ENCODE results near the gene CCDC158. TPM values are rescaled to one million over a fixed set of nuclear protein-coding genes. Genes with fewer than 3 reads are reported as not detected.

Gene CCDC158
- total RNA-seq, 1 donor from 2014 or later, result not detected

- TF ChIP-seq, protein P1, sequence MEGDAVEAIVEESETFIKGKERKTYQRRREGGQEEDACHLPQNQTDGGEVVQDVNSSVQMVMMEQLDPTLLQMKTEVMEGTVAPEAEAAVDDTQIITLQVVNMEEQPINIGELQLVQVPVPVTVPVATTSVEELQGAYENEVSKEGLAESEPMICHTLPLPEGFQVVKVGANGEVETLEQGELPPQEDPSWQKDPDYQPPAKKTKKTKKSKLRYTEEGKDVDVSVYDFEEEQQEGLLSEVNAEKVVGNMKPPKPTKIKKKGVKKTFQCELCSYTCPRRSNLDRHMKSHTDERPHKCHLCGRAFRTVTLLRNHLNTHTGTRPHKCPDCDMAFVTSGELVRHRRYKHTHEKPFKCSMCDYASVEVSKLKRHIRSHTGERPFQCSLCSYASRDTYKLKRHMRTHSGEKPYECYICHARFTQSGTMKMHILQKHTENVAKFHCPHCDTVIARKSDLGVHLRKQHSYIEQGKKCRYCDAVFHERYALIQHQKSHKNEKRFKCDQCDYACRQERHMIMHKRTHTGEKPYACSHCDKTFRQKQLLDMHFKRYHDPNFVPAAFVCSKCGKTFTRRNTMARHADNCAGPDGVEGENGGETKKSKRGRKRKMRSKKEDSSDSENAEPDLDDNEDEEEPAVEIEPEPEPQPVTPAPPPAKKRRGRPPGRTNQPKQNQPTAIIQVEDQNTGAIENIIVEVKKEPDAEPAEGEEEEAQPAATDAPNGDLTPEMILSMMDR (IDR thresholded peaks at IDR 0.05), result no peak
- H3K27me3 Mint-ChIP-seq (ENCODE audit: low read depth), result no peaks in the 10 kb centered on the region
- H3K27ac Mint-ChIP-seq (ENCODE audit: unreplicated experiment), result peak overlapping the region; percentile 52
- no peak overlapping the region for H3K4me3 Mint-ChIP-seq (ENCODE audit: unreplicated experiment)
- H3K36me3 Mint-ChIP-seq (ENCODE audit: low read depth), result peaks cover 5% of the 10 kb centered on the region
- H3K9me3 Mint-ChIP-seq (ENCODE audit: low read depth), result peaks cover 6% of the 10 kb centered on the region
- H3K4me1 Mint-ChIP-seq (ENCODE audit: low read depth), result peaks cover 47% of the 10 kb centered on the region
- no peak for DNase-seq (ENCODE audit: low spot score)
These were observed 118.0 kb downstream of the CCDC158 start for GRCh38 chr4:76302826-76303438.

GRCh38 chr4:76301775-76302162 is 119.2 kb downstream of the CCDC158 start:
- Mint-ChIP-seq H3K4me1 (ENCODE audit: low read depth) (peaks cover 39% of the 10 kb centered on the region), H3K27ac (ENCODE audit: unreplicated experiment) (peak overlapping the region; percentile 94), H3K4me3 (ENCODE audit: unreplicated experiment) (no peak overlapping the region), H3K9me3 (ENCODE audit: low read depth) (peaks cover 13% of the 10 kb centered on the region), H3K27me3 (ENCODE audit: low read depth) (no peaks in the 10 kb centered on the region), H3K36me3 (ENCODE audit: low read depth) (peaks cover 5% of the 10 kb centered on the region)
- no peak for DNase-seq (ENCODE audit: low spot score)
- TF ChIP-seq, protein P1 (IDR thresholded peaks at IDR 0.05), result no peak

- Mint-ChIP-seq H3K27me3 (ENCODE audit: low read depth) (no peaks in the 10 kb centered on the region), H3K4me1 (ENCODE audit: low read depth) (peaks cover 39% of the 10 kb centered on the region), H3K9me3 (ENCODE audit: low read depth) (peaks cover 17% of the 10 kb centered on the region), H3K36me3 (ENCODE audit: low read depth) (peaks cover 6% of the 10 kb centered on the region), H3K4me3 (ENCODE audit: unreplicated experiment) (no peak overlapping the region), H3K27ac (ENCODE audit: unreplicated experiment) (peak overlapping the region; percentile 94)
- DNase-seq (ENCODE audit: low spot score), result no peak
- TF ChIP-seq, protein P1 (IDR thresholded peaks at IDR 0.05), result no peak
These were observed 119.7 kb downstream of the CCDC158 start for GRCh38 chr4:76301068-76301774.

DNA sequence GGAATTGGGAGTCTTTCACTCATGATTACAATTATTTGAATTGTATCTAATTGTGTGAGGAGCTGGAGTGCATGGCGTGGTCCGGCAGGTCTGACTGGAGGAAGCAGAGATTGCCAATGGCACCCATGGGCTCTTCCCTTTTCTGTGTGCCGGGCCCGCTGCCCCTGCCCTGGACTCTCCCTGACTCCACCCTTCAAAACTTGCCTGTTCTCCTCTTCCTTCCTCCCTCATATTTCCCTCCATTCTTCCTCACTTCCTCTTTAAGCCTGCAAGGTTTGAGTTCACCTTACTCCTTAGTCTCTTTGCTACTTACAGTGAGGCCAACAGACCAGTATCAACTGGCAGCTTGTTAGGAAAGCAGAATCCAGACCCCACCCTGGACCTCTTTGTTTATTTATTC is 120.9 kb downstream of the CCDC158 start:
- Mint-ChIP-seq H3K4me1 (ENCODE audit: low read depth) (peaks cover 31% of the 10 kb centered on the region), H3K27me3 (ENCODE audit: low read depth) (no peaks in the 10 kb centered on the region), H3K36me3 (ENCODE audit: low read depth) (peaks cover 9% of the 10 kb centered on the region), H3K4me3 (ENCODE audit: unreplicated experiment) (no peak overlapping the region), H3K27ac (ENCODE audit: unreplicated experiment) (no peak overlapping the region), H3K9me3 (ENCODE audit: low read depth) (peaks cover 23% of the 10 kb centered on the region)
- no peak for DNase-seq (ENCODE audit: low spot score)
- TF ChIP-seq, protein P1 (IDR thresholded peaks at IDR 0.05), result no peak

GRCh38 chr4:76298227-76298626 is 122.7 kb downstream of the CCDC158 start:
- Mint-ChIP-seq H3K27ac (ENCODE audit: unreplicated experiment) (no peak overlapping the region), H3K36me3 (ENCODE audit: low read depth) (peaks cover 9% of the 10 kb centered on the region), H3K4me1 (ENCODE audit: low read depth) (peaks cover 27% of the 10 kb centered on the region), H3K27me3 (ENCODE audit: low read depth) (no peaks in the 10 kb centered on the region), H3K9me3 (ENCODE audit: low read depth) (peaks cover 23% of the 10 kb centered on the region), H3K4me3 (ENCODE audit: unreplicated experiment) (no peak overlapping the region)
- TF ChIP-seq, protein P1 (IDR thresholded peaks at IDR 0.05), result no peak
- DNase-seq (ENCODE audit: low spot score), result no peak

Data from chondrocyte (in vitro differentiated cells).